SK-N-SH (cell line): ENCODE measurements around the gene PRICKLE1. TPM values are rescaled to one million over a fixed set of nuclear protein-coding genes. Genes with fewer than 3 reads are reported as not detected.

Source experiments
- CTCF ChIA-PET: fragments of 300-600, 350-600 bp; formaldehyde crosslinking; extraction: SDS; loops from one replicate; lab custom pipeline; 2021; lab: Yijun Ruan, JAX
- POLR2A ChIA-PET: fragments of 350-600 bp; sonication (Branson Sonifier 250); formaldehyde crosslinking; extraction: SDS; loops from one replicate; lab custom pipeline; 2020; ENCODE audit warnings: antibody characterized with exemption, inconsistent platforms; lab: Yijun Ruan, JAX
- DNase-seq: peaks from one replicate; pipeline ENCODE4 v3.0.0; 2012
- H2AFZ ChIP-seq: fragments of 200-600 bp; sonication (generic); 2 replicates; pipeline ENCODE4 v1.8.1; 2016; ENCODE audit warnings: antibody characterized with exemption, mild to moderate bottlenecking, low read depth
- H3F3A ChIP-seq: fragments of 200-600 bp; sonication (generic); replicated peaks from 2 replicates; pipeline ENCODE3; 2016; ENCODE audit warnings: antibody characterized with exemption, mild to moderate bottlenecking; ENCODE audit not compliant: insufficient read depth
- H3K27ac ChIP-seq, 2 experiments: fragments of 200-500 bp in 1 of 2; fragments of 200-600 bp in 1 of 2; sonication (Bioruptor generic) in 1 of 2; sonication (generic), shearing (Covaris generic) in 1 of 2; 2 replicates each; pipeline versions ENCODE4 v1.5.1 to v1.6.1; 2014 to 2016; ENCODE audit warnings: low read depth in 2 of 2, inconsistent platforms in 1 of 2, low read length in 1 of 2, mild to moderate bottlenecking in 1 of 2, mixed read lengths in 1 of 2
- H3K27me3 ChIP-seq: fragments of 200-600 bp; sonication (generic), shearing (Covaris generic); 2 replicates; pipeline ENCODE4 v1.6.1; 2016; ENCODE audit warnings: mixed run types; ENCODE audit not compliant: insufficient read depth
- H3K36me3 ChIP-seq, 2 experiments: fragments of 200-500 bp in 1 of 2; fragments of 200-600 bp in 1 of 2; sonication (Bioruptor generic) in 1 of 2; sonication (generic) in 1 of 2; replicated peaks in 1 of 2; 2 replicates each; pipeline versions ENCODE3 to v1.5.1; 2014 to 2016; ENCODE audit warnings: low read length in 1 of 2, mild to moderate bottlenecking in 1 of 2; ENCODE audit not compliant: insufficient read depth in 2 of 2, control insufficient read depth in 1 of 2
- H3K4me1 ChIP-seq, 2 experiments: fragments of 200-500 bp in 1 of 2; fragments of 200-600 bp in 1 of 2; sonication (Bioruptor generic) in 1 of 2; sonication (generic), shearing (Covaris generic) in 1 of 2; 2 replicates each; pipeline versions ENCODE4 v1.5.1 to v1.6.1; 2014 to 2016; ENCODE audit warnings: low read depth in 1 of 2, low read length in 1 of 2, mixed run types in 1 of 2; ENCODE audit not compliant: insufficient read depth in 2 of 2, control insufficient read depth in 1 of 2
- H3K4me2 ChIP-seq: fragments of 200-600 bp; sonication (generic), shearing (Covaris generic); 2 replicates; pipeline ENCODE4 v1.6.1; 2017; ENCODE audit warnings: mixed run types
- H3K4me3 ChIP-seq, 2 experiments: fragments of 200-500 bp in 1 of 2; fragments of 200-600 bp in 1 of 2; sonication (Bioruptor generic) in 1 of 2; sonication (generic), shearing (Covaris generic) in 1 of 2; 2 replicates each; pipeline versions ENCODE4 v1.5.1 to v1.8.1; 2014 to 2016; ENCODE audit warnings: low read depth in 2 of 2, inconsistent platforms in 1 of 2, low read length in 1 of 2, mild to moderate bottlenecking in 1 of 2, mixed read lengths in 1 of 2, moderate library complexity in 1 of 2
- H3K79me2 ChIP-seq: fragments of 200-600 bp; sonication (generic); 2 replicates; pipeline ENCODE4 v1.8.1; 2017; ENCODE audit warnings: mild to moderate bottlenecking; ENCODE audit not compliant: insufficient read depth
- H3K9ac ChIP-seq: fragments of 200-600 bp; sonication (generic); 2 replicates; pipeline ENCODE4 v1.6.1; 2017; ENCODE audit warnings: mixed run types
- H3K9me2 ChIP-seq: fragments of 200-600 bp; sonication (generic); 2 replicates; pipeline ENCODE4 v1.6.1; 2017; ENCODE audit warnings: mixed run types
- H3K9me3 ChIP-seq: fragments of 200-600 bp; sonication (generic); 2 replicates; pipeline ENCODE4 v1.6.1; 2017; ENCODE audit warnings: mixed run types, mild to moderate bottlenecking, moderate library complexity
- H4K20me1 ChIP-seq: fragments of 200-600 bp; sonication (generic); 2 replicates; pipeline ENCODE4 v1.6.1; 2017; ENCODE audit warnings: mild to moderate bottlenecking, mixed run types; ENCODE audit not compliant: insufficient read depth
- CHD2 ChIP-seq: fragments of 150-350 bp; IDR thresholded peaks from 2 replicates; pipeline ENCODE4 v1.6.1; 2018; ENCODE audit warnings: low read length; ENCODE audit not compliant: partially characterized antibody
- EP300 ChIP-seq, 2 experiments: IDR thresholded peaks; 2 replicates each; pipeline versions ENCODE4 v1.4.0 to v1.6.1; 2012; ENCODE audit warnings: borderline replicate concordance in 1 of 2, low read depth in 1 of 2, low read length in 1 of 2
- FOSL2 ChIP-seq: IDR thresholded peaks from 2 replicates; pipeline ENCODE4 v1.4.0; 2012; ENCODE audit warnings: low read depth, mild to moderate bottlenecking, moderate library complexity, borderline replicate concordance
- GABPA ChIP-seq: IDR thresholded peaks from 2 replicates; pipeline ENCODE4 v1.4.0; 2012; ENCODE audit warnings: low read depth, mild to moderate bottlenecking
- GATA2 ChIP-seq: sonication (generic); formaldehyde crosslinking; IDR thresholded peaks from 2 replicates; pipeline ENCODE4 v1.5.0; 2020; ENCODE audit warnings: mild to moderate bottlenecking, missing genetic modification reagents
- IRF3 ChIP-seq: fragments of 150-350 bp; IDR thresholded peaks from 2 replicates; pipeline ENCODE4 v1.6.1; 2016; ENCODE audit warnings: mild to moderate bottlenecking, low read depth, low read length
- JUND ChIP-seq: IDR thresholded peaks from 2 replicates; pipeline ENCODE4 v1.4.0; 2012
- MEF2A ChIP-seq: IDR thresholded peaks from 2 replicates; pipeline ENCODE4 v1.4.0; 2012; ENCODE audit warnings: low read depth, borderline replicate concordance
- PBX3 ChIP-seq: IDR thresholded peaks from 2 replicates; pipeline ENCODE4; 2012
- POLR2AphosphoS5 ChIP-seq: IDR thresholded peaks from 2 replicates; pipeline ENCODE4 v1.6.1; 2012; ENCODE audit warnings: low read depth, low read length
- RCOR1 ChIP-seq: fragments of 150-350 bp; IDR thresholded peaks from 2 replicates; pipeline ENCODE4 v1.6.1; 2017; ENCODE audit warnings: antibody characterized with exemption, low read length
- SIN3A ChIP-seq: IDR thresholded peaks from 2 replicates; pipeline ENCODE4 v1.6.1; 2012; ENCODE audit warnings: low read depth, mild to moderate bottlenecking, low read length, moderate library complexity, borderline replicate concordance
- TAF1 ChIP-seq: IDR thresholded peaks from 2 replicates; pipeline ENCODE4 v1.6.1; 2012; ENCODE audit warnings: low read depth, mild to moderate bottlenecking, low read length, moderate library complexity, borderline replicate concordance
- TEAD4 ChIP-seq: IDR thresholded peaks from 2 replicates; pipeline ENCODE4 v1.4.0; 2012; ENCODE audit warnings: mild to moderate bottlenecking, borderline replicate concordance; ENCODE audit not compliant: insufficient read depth
- YY1 ChIP-seq: IDR thresholded peaks from 2 replicates; pipeline ENCODE4 v1.4.0; 2012; ENCODE audit warnings: low read depth, mild to moderate bottlenecking
- WGBS: methylation state at CpG from one replicate; pipeline ENCODE4 v1.1.6; 2017; ENCODE audit warnings: low lambda C conversion rate; 5-methylcytosine and 5-hydroxymethylcytosine counted together
- polyA plus RNA-seq, 3 experiments: library from polyadenylated mRNA; depleted of rRNA; stranded (reverse); fragments of >200 nt; gene quantifications; 2 replicates each; pipeline ENCODE4 v1.2.3, GENCODE V29; 2012
- TF ChIP-seq, protein P1 (sequence below): IDR thresholded peaks from 2 replicates; pipeline ENCODE4 v1.6.1; 2012; ENCODE audit warnings: mild to moderate bottlenecking, low read depth, low read length, moderate library complexity
- TF ChIP-seq, protein P2 (sequence below): IDR thresholded peaks from 2 replicates; pipeline ENCODE4 v1.4.0; 2012; ENCODE audit warnings: low read depth
- TF ChIP-seq, protein P3 (sequence below): IDR thresholded peaks from 2 replicates; pipeline ENCODE4 v1.4.0; 2012; ENCODE audit warnings: low read depth, borderline replicate concordance

PRICKLE1 gene
- polyA plus RNA-seq, 1 of the 3 experiments (the other 2 are of a cell fraction), result 1.2 TPM

- POLR2A ChIA-PET, result no interaction called here
These were observed 6.5 kb downstream of the PRICKLE1 start for GRCh38 chr12:42583016-42583415.

More at GRCh38 chr12:42583016-42583415, 6.5 kb downstream of the PRICKLE1 start:
- Histone ChIP-seq H3K27me3 (peaks cover 8% of the 10 kb centered on the region; the same call in 1 of the 2 replicates), H3K79me2 (no peaks in the 10 kb centered on the region), H3K27ac (no peak overlapping the region), H2AFZ (no peak overlapping the region), H3K36me3 (no peaks in the 10 kb centered on the region), H3K9me2 (no peaks in the 10 kb centered on the region), H3K4me2 (no peak overlapping the region), H3K9ac (no peak overlapping the region), H3K4me3 (no peak overlapping the region), H3K4me1 (peaks cover 0 to 16% of the 10 kb centered on the region in 2 experiments; a peak in 3 of 4 replicates), H4K20me1 (no peaks in the 10 kb centered on the region), H3F3A (no peaks in the 10 kb centered on the region), H3K9me3 (no peaks in the 10 kb centered on the region)
- DNase-seq, result no peak
- 51% methylated on average over 2 of the region's 2 CpGs for WGBS
- TF ChIP-seq RCOR1 (no peak), MEF2A (no peak), TAF1 (no peak), SIN3A (no peak), PBX3 (no peak), GATA2 (CRISPR knock-in tag) (no peak), EP300 (IDR thresholded peaks at IDR 0.05; ENCODE audit: borderline replicate concordance in 1 of 2, low read depth in 1 of 2, low read length in 1 of 2) (no peak), IRF3 (no peak), TEAD4 (no peak), GABPA (no peak), POLR2AphosphoS5 (no peak), CHD2 (no peak), JUND (no peak), FOSL2 (no peak), YY1 (no peak)
- TF ChIP-seq, protein P1, sequence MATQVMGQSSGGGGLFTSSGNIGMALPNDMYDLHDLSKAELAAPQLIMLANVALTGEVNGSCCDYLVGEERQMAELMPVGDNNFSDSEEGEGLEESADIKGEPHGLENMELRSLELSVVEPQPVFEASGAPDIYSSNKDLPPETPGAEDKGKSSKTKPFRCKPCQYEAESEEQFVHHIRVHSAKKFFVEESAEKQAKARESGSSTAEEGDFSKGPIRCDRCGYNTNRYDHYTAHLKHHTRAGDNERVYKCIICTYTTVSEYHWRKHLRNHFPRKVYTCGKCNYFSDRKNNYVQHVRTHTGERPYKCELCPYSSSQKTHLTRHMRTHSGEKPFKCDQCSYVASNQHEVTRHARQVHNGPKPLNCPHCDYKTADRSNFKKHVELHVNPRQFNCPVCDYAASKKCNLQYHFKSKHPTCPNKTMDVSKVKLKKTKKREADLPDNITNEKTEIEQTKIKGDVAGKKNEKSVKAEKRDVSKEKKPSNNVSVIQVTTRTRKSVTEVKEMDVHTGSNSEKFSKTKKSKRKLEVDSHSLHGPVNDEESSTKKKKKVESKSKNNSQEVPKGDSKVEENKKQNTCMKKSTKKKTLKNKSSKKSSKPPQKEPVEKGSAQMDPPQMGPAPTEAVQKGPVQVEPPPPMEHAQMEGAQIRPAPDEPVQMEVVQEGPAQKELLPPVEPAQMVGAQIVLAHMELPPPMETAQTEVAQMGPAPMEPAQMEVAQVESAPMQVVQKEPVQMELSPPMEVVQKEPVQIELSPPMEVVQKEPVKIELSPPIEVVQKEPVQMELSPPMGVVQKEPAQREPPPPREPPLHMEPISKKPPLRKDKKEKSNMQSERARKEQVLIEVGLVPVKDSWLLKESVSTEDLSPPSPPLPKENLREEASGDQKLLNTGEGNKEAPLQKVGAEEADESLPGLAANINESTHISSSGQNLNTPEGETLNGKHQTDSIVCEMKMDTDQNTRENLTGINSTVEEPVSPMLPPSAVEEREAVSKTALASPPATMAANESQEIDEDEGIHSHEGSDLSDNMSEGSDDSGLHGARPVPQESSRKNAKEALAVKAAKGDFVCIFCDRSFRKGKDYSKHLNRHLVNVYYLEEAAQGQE, result no peak
- TF ChIP-seq, protein P2, sequence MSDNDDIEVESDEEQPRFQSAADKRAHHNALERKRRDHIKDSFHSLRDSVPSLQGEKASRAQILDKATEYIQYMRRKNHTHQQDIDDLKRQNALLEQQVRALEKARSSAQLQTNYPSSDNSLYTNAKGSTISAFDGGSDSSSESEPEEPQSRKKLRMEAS, result no peak
- TF ChIP-seq, protein P3, sequence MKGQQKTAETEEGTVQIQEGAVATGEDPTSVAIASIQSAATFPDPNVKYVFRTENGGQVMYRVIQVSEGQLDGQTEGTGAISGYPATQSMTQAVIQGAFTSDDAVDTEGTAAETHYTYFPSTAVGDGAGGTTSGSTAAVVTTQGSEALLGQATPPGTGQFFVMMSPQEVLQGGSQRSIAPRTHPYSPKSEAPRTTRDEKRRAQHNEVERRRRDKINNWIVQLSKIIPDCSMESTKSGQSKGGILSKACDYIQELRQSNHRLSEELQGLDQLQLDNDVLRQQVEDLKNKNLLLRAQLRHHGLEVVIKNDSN, result no peak
- CTCF ChIA-PET, result interaction anchor here (0.7 to 4.7 kb wide), 4 partner anchors 14 to 699 kb away, joined by 3 to 25 read pairs (median 16); no protein-coding TSS in a partner anchor
